GM23248 (cell line): ENCODE data around the gene GALNT10. TPM values are rescaled to one million over a fixed set of nuclear protein-coding genes. Genes with fewer than 3 reads are reported as not detected.

Experiments used
- DNase-seq: peaks from one replicate; pipeline ENCODE4 v3.0.0-alpha.2; 2015
- H2AFZ ChIP-seq: fragments of 200-600 bp; sonication (generic); 2 replicates; pipeline ENCODE4 v1.6.1; 2016; ENCODE audit warnings: antibody characterized with exemption
- H3F3A ChIP-seq: fragments of 200-600 bp; sonication (generic); 2 replicates; pipeline ENCODE4 v1.6.1; 2016; ENCODE audit warnings: mild to moderate bottlenecking, antibody characterized with exemption, mixed run types; ENCODE audit not compliant: insufficient read depth
- H3K27ac ChIP-seq: fragments of 200-600 bp; sonication (generic); 2 replicates; pipeline ENCODE4 v1.5.1; 2016; ENCODE audit warnings: mild to moderate bottlenecking
- H3K27me3 ChIP-seq: fragments of 200-600 bp; sonication (generic); replicated peaks from 2 replicates; pipeline ENCODE4 v1.6.1; 2016; ENCODE audit warnings: mild to moderate bottlenecking; ENCODE audit not compliant: insufficient read depth
- H3K36me3 ChIP-seq: fragments of 200-600 bp; sonication (generic); 2 replicates; pipeline ENCODE4 v1.6.1; 2016; ENCODE audit warnings: low read depth, mild to moderate bottlenecking
- H3K4me1 ChIP-seq: fragments of 200-600 bp; sonication (generic); 2 replicates; pipeline ENCODE4 v1.6.1; 2016; ENCODE audit warnings: mild to moderate bottlenecking; ENCODE audit not compliant: insufficient read depth
- H3K4me2 ChIP-seq: fragments of 200-600 bp; sonication (generic); one replicate; pipeline ENCODE4 v1.6.1; 2016; ENCODE audit warnings: mild to moderate bottlenecking; ENCODE audit not compliant: unreplicated experiment
- H3K4me3 ChIP-seq: fragments of 200-600 bp; sonication (generic); 2 replicates; pipeline ENCODE4 v1.5.1; 2016; ENCODE audit warnings: mild to moderate bottlenecking
- H3K79me2 ChIP-seq: fragments of 200-600 bp; sonication (generic); 2 replicates; pipeline ENCODE4 v1.6.1; 2016; ENCODE audit warnings: mild to moderate bottlenecking; ENCODE audit not compliant: insufficient read depth
- H3K9ac ChIP-seq: fragments of 200-600 bp; sonication (generic); 2 replicates; pipeline ENCODE4 v1.6.1; 2016; ENCODE audit warnings: mild to moderate bottlenecking
- H3K9me2 ChIP-seq: fragments of 200-600 bp; sonication (generic); 2 replicates; pipeline ENCODE4 v1.6.1; 2016; ENCODE audit warnings: mixed run types, mild to moderate bottlenecking, moderate library complexity; ENCODE audit not compliant: insufficient read depth
- H3K9me3 ChIP-seq: fragments of 200-600 bp; sonication (generic); one replicate; pipeline ENCODE4 v1.6.1; 2017; ENCODE audit warnings: low read depth
- H4K20me1 ChIP-seq: fragments of 200-600 bp; sonication (generic); 2 replicates; pipeline ENCODE4 v1.6.0; 2016; ENCODE audit not compliant: insufficient read depth
- EZH2 ChIP-seq: fragments of 200-600 bp; sonication (generic); IDR thresholded peaks from 2 replicates; pipeline ENCODE4 v1.6.1; 2018; ENCODE audit warnings: antibody characterized with exemption, mild to moderate bottlenecking; ENCODE audit not compliant: insufficient read depth, poor library complexity, severe bottlenecking
- EZH2phosphoT487 ChIP-seq: fragments of 200-600 bp; sonication (generic); IDR thresholded peaks from 2 replicates; pipeline ENCODE4 v1.6.1; 2018; ENCODE audit warnings: antibody characterized with exemption, moderate library complexity, mild to moderate bottlenecking, low read depth; ENCODE audit not compliant: insufficient read depth
- WGBS, 2 experiments: methylation state at CpG; one replicate each; pipeline ENCODE4 v1.1.6; 2015 to 2017; ENCODE audit warnings: low lambda C conversion rate in 2 of 2, low coverage in 1 of 2; ENCODE audit errors: missing lambda C conversion rate in 2 of 2; 5-methylcytosine and 5-hydroxymethylcytosine counted together
- in situ Hi-C: fragments of 300-500 bp; cut with MboI; formaldehyde crosslinking; loops from 2 replicates; pipeline ENCODE4 v1.15.0; 2020
- polyA plus RNA-seq: library from polyadenylated mRNA; unstranded; fragments of >200 nt; fragmentation: Nextera tagmentation; extraction: Ambion mirVana; gene quantifications from 2 replicates; pipeline ENCODE4 v1.2.1, GENCODE V29; 2016
- total RNA-seq: library from RNA; depleted of rRNA; stranded (reverse); fragments of >200 nt; shearing (Covaris generic); gene quantifications from 2 replicates; pipeline ENCODE4 v1.2.3, GENCODE V29; 2014

GALNT10 gene
- total and polyA plus RNA-seq, 2 experiments from 2014 or later = 23.3 to 67.9 TPM

- WGBS, 2 experiments = 100% methylated on average over 1 of the region's 1 CpG
- H3K4me3 ChIP-seq = no peak overlapping the region
- peaks cover 22% of the 10 kb centered on the region for H3F3A ChIP-seq
- no peak for TF ChIP-seq EZH2phosphoT487
- TF ChIP-seq EZH2 = no peak
- in situ Hi-C loops = no loop called here
- peaks cover 7% of the 10 kb centered on the region for H3K4me1 ChIP-seq
- H3K9ac ChIP-seq = no peak overlapping the region
- H3K27me3 ChIP-seq = no peaks in the 10 kb centered on the region
- no peaks in the 10 kb centered on the region for H4K20me1 ChIP-seq
- peaks cover 20% of the 10 kb centered on the region for H3K36me3 ChIP-seq
- H3K4me2 ChIP-seq = no peak overlapping the region
- no peaks in the 10 kb centered on the region for H3K79me2 ChIP-seq
- H2AFZ ChIP-seq = no peak overlapping the region
- H3K9me3 ChIP-seq = no peaks in the 10 kb centered on the region
- no peak overlapping the region for H3K27ac ChIP-seq
- H3K9me2 ChIP-seq = no peaks in the 10 kb centered on the region
- DNase-seq = no peak
Measured at GRCh38 chr5:154303133-154303532, 112.6 kb downstream of the GALNT10 start.

- Histone ChIP-seq H3K4me1 (peaks cover 42% of the 10 kb centered on the region), H4K20me1 (no peaks in the 10 kb centered on the region), H3K9me2 (no peaks in the 10 kb centered on the region), H3K79me2 (peaks cover 28% of the 10 kb centered on the region), H3K36me3 (peaks cover 15% of the 10 kb centered on the region), H3K4me3 (peak overlapping the region; percentile 51), H3K9me3 (no peaks in the 10 kb centered on the region), H3K4me2 (peak overlapping the region; percentile 75), H3F3A (peaks cover 67% of the 10 kb centered on the region), H3K9ac (peak overlapping the region; percentile 56), H3K27me3 (no peaks in the 10 kb centered on the region), H3K27ac (peak overlapping the region; percentile 85), H2AFZ (peak overlapping the region; percentile 53)
- DNase-seq = peak; percentile 93
- in situ Hi-C loops = no loop called here
- TF ChIP-seq EZH2 (no peak), EZH2phosphoT487 (no peak)
- WGBS, 2 experiments = 19 to 20% methylated on average over 7 of the region's 7 CpGs
Measured at GRCh38 chr5:154308443-154309370, 118.2 kb downstream of the GALNT10 start.

- H3K9me3 ChIP-seq = no peaks in the 10 kb centered on the region
- H4K20me1 ChIP-seq = no peaks in the 10 kb centered on the region
- H3K27me3 ChIP-seq = no peaks in the 10 kb centered on the region
- in situ Hi-C loops = no loop called here
- 0 to 6% methylated on average over 1 of the region's 1 CpG for WGBS, 2 experiments
- H3K36me3 ChIP-seq = peaks cover 8% of the 10 kb centered on the region
- H3K4me3 ChIP-seq = no peak overlapping the region
- DNase-seq = peak; percentile 87
- peak overlapping the region; percentile 44 for H3K9ac ChIP-seq
- H3F3A ChIP-seq = peaks cover 67% of the 10 kb centered on the region
- no peaks in the 10 kb centered on the region for H3K9me2 ChIP-seq
- H3K4me2 ChIP-seq = peak overlapping the region; percentile 75
- peak overlapping the region; percentile 85 for H3K27ac ChIP-seq
- TF ChIP-seq EZH2phosphoT487 = no peak
- no peak for TF ChIP-seq EZH2
- H3K4me1 ChIP-seq = peaks cover 42% of the 10 kb centered on the region
- H2AFZ ChIP-seq = no peak overlapping the region
- H3K79me2 ChIP-seq = peaks cover 35% of the 10 kb centered on the region
Measured at GRCh38 chr5:154309371-154309745, 118.8 kb downstream of the GALNT10 start.

- H4K20me1 ChIP-seq = no peaks in the 10 kb centered on the region
- H3K9me3 ChIP-seq = no peaks in the 10 kb centered on the region
- H3K4me3 ChIP-seq = no peak overlapping the region
- H3K36me3 ChIP-seq = peaks cover 4% of the 10 kb centered on the region; the same call in 1 of the 2 replicates
- peaks cover 38% of the 10 kb centered on the region for H3K79me2 ChIP-seq
- peak; percentile 43 for DNase-seq
- no peak overlapping the region for H2AFZ ChIP-seq
- 77% methylated on average over 8 of the region's 8 CpGs for WGBS, 2 experiments
- in situ Hi-C loops = no loop called here
- peak overlapping the region; percentile 85 for H3K27ac ChIP-seq
- peaks cover 67% of the 10 kb centered on the region for H3F3A ChIP-seq
- H3K9ac ChIP-seq = no peak overlapping the region
- peak overlapping the region; percentile 75 for H3K4me2 ChIP-seq
- H3K4me1 ChIP-seq = peaks cover 42% of the 10 kb centered on the region
- TF ChIP-seq EZH2 (no peak), EZH2phosphoT487 (no peak)
- H3K9me2 ChIP-seq = no peaks in the 10 kb centered on the region
- no peaks in the 10 kb centered on the region for H3K27me3 ChIP-seq
Measured at GRCh38 chr5:154309805-154310204, 119.3 kb downstream of the GALNT10 start.
